ENCODE data around the gene AACS. TPM values are rescaled to one million over a fixed set of nuclear protein-coding genes. Genes with fewer than 3 reads are reported as not detected.
A peak's percentile ranks its signal among the peaks of the same experiment; 100 is the strongest.
"Not testable (repeated sequence)": the region's sequence is repeated elsewhere in the genome, so short reads cannot be mapped to it uniquely, and the experiment has no call there.

AACS gene
- total and polyA plus RNA-seq, 8 donors, result 15.0 to 56.5 (median 25.1) TPM

- TF ChIP-seq POLR2A (IDR thresholded peaks at IDR 0.05) (no peak), EP300 (IDR thresholded peaks at IDR 0.05) (no peak), CTCF (IDR thresholded peaks at IDR 0.05) (no peak), POLR2AphosphoS5 (IDR thresholded peaks at IDR 0.05) (no peak)
- H3K4me1 ChIP-seq, result no peaks in the 10 kb centered on the region
- peaks cover 13 to 92% (median 79%) of the 10 kb centered on the region in 4 donors for H3K36me3 ChIP-seq
- H3K9me3 ChIP-seq, result no peaks in the 10 kb centered on the region
- no peak overlapping the region for H3K4me3 ChIP-seq
- H3K27ac ChIP-seq, result no peak overlapping the region
- H3K27me3 ChIP-seq, result no peaks in the 10 kb centered on the region
- DNase-seq, result no peak
- WGBS, 5 donors, result 83 to 95% (median 87%) methylated on average over 10 of the region's 10 CpGs
- intact Hi-C loops (cut with DNase I; ENCODE audit: low total_unique reads), result no loop called here
These were observed 13.8 kb downstream of the AACS start for GRCh38 chr12:125079084-125079483.

- TF ChIP-seq EP300 (IDR thresholded peaks at IDR 0.05) (no peak), POLR2AphosphoS5 (IDR thresholded peaks at IDR 0.05) (no peak), CTCF (IDR thresholded peaks at IDR 0.05) (no peak)
- Histone ChIP-seq H3K4me3 (no peak overlapping the region), H3K36me3 (peaks cover 13 to 96% (median 83%) of the 10 kb centered on the region in 4 donors), H3K27ac (no peak overlapping the region), H3K4me1 (no peaks in the 10 kb centered on the region), H3K9me3 (no peaks in the 10 kb centered on the region), H3K27me3 (no peaks in the 10 kb centered on the region)
- 81 to 93% (median 89%) methylated on average over 15 of the region's 15 CpGs for WGBS, 5 donors
- intact Hi-C loops (cut with DNase I; ENCODE audit: low total_unique reads), result no loop called here
- no peak for DNase-seq
These were observed 14.7 kb downstream of the AACS start for GRCh38 chr12:125079648-125080645.

- intact Hi-C loops (cut with DNase I; ENCODE audit: low total_unique reads), result no loop called here
- TF ChIP-seq POLR2AphosphoS5 (IDR thresholded peaks at IDR 0.05) (no peak), EP300 (IDR thresholded peaks at IDR 0.05) (no peak), CTCF (IDR thresholded peaks at IDR 0.05) (no peak), POLR2A (IDR thresholded peaks at IDR 0.05) (no peak)
- no peak overlapping the region for H3K4me3 ChIP-seq
- H3K27ac ChIP-seq, result no peak overlapping the region
- no peaks in the 10 kb centered on the region for H3K27me3 ChIP-seq
- peaks cover 19 to 97% (median 83%) of the 10 kb centered on the region in 4 donors for H3K36me3 ChIP-seq
- peak in 1 of 2 donors; percentile 66 for DNase-seq
- no peaks in the 10 kb centered on the region for H3K9me3 ChIP-seq
- WGBS, 5 donors, result 87 to 94% (median 90%) methylated on average over 11 of the region's 11 CpGs
- H3K4me1 ChIP-seq, result no peaks in the 10 kb centered on the region
These were observed 16.2 kb downstream of the AACS start for GRCh38 chr12:125081427-125081826.

- Histone ChIP-seq H3K4me1 (no peaks in the 10 kb centered on the region), H3K4me3 (no peak overlapping the region), H3K27ac (no peak overlapping the region), H3K9me3 (no peaks in the 10 kb centered on the region), H3K36me3 (peaks cover 15 to 97% (median 84%) of the 10 kb centered on the region in 4 donors), H3K27me3 (no peaks in the 10 kb centered on the region)
- WGBS, 5 donors, result 71 to 85% (median 78%) methylated on average over 6 of the region's 6 CpGs
- DNase-seq, result no peak
- TF ChIP-seq EP300 (IDR thresholded peaks at IDR 0.05) (no peak), CTCF (IDR thresholded peaks at IDR 0.05) (no peak), POLR2AphosphoS5 (IDR thresholded peaks at IDR 0.05) (no peak), POLR2A (IDR thresholded peaks at IDR 0.05) (no peak)
- intact Hi-C loops (cut with DNase I; ENCODE audit: low total_unique reads), result no loop called here
These were observed 17.8 kb downstream of the AACS start for GRCh38 chr12:125083072-125083471.

- H3K9me3 ChIP-seq; intact Hi-C loops (cut with DNase I; ENCODE audit: low total_unique reads); H3K27me3 ChIP-seq; H3K4me3 ChIP-seq; DNase-seq; H3K27ac ChIP-seq: not testable (repeated sequence)
- WGBS, 5 donors, result 74 to 81% (median 78%) methylated on average over 6 of the region's 6 CpGs
- peaks cover 15 to 93% (median 87%) of the 10 kb centered on the region in 4 donors for H3K36me3 ChIP-seq
- peaks cover 10 to 16% (median 13%) of the 10 kb centered on the region in 4 donors for H3K4me1 ChIP-seq
These were observed 23.0 kb downstream of the AACS start for GRCh38 chr12:125088199-125088598.
